OCI-M2 (cell line): ENCODE data around the gene P2RX4.
"Not testable (repeated sequence)": the region's sequence is repeated elsewhere in the genome, so short reads cannot be mapped to it uniquely, and the experiment has no call there.

ENCODE experiments used
- DNase-seq: peaks from one replicate; lab custom pipeline; 2025; ENCODE audit not compliant: unreplicated experiment; lab: John Stamatoyannopoulos, UW

Gene P2RX4

DNA sequence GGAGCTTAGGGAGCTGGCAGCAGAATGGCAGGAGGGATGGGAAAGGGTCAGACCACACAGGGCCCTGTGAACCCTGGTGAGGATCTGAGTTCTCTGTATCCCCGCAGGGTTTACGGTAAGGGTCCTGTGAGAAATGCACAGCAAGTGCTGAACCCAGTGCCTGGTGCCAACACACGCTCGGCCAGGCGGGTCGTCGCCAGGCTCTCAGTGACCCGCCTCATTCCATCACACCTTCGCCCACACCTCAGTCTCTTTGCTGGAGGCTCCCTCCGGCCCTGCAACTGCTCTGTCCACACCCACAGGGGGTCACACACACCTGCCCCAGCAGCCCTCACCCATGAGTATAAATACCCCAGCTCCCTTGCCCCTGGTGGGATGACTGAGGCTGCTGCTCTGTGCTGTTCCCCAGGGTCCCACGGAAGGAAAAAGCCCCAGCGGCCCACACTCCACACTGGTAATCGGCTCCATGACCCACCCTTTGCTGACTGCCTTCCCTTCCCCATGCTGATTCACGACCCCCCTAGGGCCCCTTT lies 63.5 kb downstream of the P2RX4 start:
- no peak for DNase-seq

DNA sequence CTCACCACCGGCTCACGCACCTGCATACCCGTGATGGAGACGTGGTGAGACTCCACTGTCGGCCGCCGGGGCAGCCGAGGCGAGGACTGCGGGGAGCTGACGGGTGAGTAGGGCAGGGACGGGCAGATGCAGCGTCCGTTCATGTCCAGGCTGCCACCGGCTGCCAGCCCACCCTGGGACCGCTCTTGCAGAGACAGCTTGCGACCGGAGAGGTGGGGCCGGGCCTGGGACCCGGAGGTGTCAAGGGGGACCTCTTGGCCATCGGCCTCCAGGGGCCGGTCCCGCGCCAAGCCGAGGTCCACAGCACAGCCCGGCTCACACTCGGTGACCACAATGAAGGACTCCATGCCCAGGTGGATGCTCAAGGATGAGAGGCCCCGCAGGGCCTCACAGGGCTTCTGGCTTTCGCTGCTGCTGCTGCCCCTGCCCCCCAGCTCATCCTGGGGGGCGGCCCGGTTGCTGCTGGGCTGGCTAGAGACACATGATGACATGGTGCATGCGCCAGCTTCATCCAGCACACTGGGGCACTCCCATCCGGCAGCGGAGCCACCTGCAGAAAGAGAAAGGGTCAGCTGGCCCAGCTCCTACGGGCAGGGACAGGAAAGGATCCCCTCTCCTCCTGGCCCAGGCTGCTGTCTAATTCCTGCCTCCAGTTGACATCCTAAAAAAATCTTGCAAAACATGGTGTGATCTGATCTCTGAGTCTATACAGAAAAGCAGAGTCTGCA lies 64.3 kb downstream of the P2RX4 start:
- no peak for DNase-seq

GRCh38 chr12:121277374-121277759 lies 67.4 kb downstream of the P2RX4 start:
- DNase-seq = no peak

- DNase-seq = no peak
Measured at GRCh38 chr12:121278169-121279070, 68.5 kb downstream of the P2RX4 start.

DNA sequence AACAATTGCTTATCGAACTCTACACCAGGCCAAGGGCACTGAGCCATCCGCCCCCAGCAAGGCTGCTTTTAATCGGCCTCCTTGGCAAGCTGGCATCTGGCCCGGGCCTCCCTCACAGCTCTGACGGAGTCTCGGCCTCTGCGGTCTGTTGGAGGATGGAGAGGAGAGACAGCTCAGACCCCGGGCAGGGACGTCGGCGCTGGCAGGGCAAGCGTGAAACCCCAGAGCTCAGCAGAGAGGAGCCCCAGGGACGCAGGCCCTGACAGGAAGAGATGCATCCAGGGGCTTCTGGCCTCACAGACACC lies 69.1 kb downstream of the P2RX4 start:
- no peak for DNase-seq

GRCh38 chr12:121279507-121279915 lies 69.6 kb downstream of the P2RX4 start:
- no peak for DNase-seq

GRCh38 chr12:121280531-121280930 lies 70.6 kb downstream of the P2RX4 start:
- not testable (repeated sequence) for DNase-seq

- not testable (repeated sequence) for DNase-seq
Measured at GRCh38 chr12:121281116-121281515, 71.2 kb downstream of the P2RX4 start.

DNA sequence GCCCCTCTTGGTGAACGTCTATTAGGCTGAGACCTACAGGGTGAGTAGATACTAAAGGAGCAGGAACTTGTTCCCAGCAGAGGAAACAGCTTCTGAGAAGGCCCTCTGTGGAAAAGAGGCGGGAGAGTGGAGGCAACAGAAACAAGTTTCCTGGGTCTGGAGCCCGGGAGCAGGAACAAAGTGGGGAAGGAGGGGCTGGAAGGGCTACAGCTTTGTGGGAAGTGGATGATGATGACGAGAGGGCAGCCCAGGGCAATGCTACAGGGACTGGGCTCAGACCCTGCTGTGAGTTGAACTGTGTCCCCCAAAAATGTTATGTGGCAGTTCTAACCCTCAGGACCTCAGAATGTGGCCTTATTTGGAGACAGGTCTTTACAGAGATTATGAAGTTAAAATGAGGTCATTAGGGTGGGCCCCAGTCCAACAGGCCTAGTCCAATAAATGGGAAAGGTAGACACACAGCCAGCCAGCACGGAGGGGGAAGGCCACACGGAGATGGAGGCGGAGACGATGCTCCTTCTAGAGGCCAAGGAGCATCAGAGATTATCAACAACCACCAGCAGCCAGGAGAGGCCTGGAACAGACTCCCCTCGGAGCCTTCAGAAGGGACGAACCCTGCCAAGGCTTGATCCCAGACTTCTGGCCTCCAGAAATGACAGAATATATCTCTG lies 72.3 kb downstream of the P2RX4 start:
- no peak for DNase-seq

DNA sequence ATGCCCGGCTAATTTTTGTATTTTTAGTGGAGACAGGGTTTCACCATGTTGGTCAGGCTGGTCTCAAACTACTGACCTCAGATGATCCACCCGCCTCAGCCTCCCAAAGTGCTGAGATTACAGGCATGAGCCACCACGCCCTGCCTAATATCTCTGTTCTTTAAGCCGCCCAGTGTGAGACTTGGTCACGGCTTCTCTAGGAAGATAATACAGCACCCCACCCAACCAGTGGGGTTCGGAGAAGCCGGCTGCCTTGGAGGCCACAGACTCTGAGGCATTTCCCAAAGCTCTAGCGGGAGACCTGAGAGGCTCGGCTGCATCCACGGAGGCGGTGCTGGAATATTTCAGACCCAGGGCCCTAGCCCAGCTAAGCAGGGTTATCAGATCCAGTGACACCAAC lies 73.0 kb downstream of the P2RX4 start:
- DNase-seq = not testable (repeated sequence)

- no peak for DNase-seq
Measured at GRCh38 chr12:121283388-121283787, 73.5 kb downstream of the P2RX4 start.
